Left lung (tissue), 10 donors: ENCODE results near the gene TMEM218. TPM values are rescaled to one million over a fixed set of nuclear protein-coding genes. Genes with fewer than 3 reads are reported as not detected.
"Not testable (repeated sequence)": the region's sequence is repeated elsewhere in the genome, so short reads cannot be mapped to it uniquely, and the experiment has no call there.

Experiments used
- ATAC-seq: fragments of 200-7000 bp; cut with Tn5 transposase; one replicate; pipeline ENCODE4 v1.9.1; 2020; ENCODE audit warnings: moderate library complexity
- DNase-seq, 4 donors: peaks; one replicate each; pipeline ENCODE4 v3.0.0-alpha.2; 2013 to 2020
- H3K27ac ChIP-seq, 2 donors: fragments of 200-600 bp; sonication (generic) in 1 of 2; one replicate each; pipeline versions ENCODE4 v1.5.0 to v1.8.0; 2020 to 2021
- H3K27me3 ChIP-seq, 2 donors: fragments of 200-600 bp; sonication (generic) in 1 of 2; one replicate each; pipeline versions ENCODE4 v1.5.0 to v1.8.0; 2020 to 2021
- H3K36me3 ChIP-seq, 2 donors: fragments of 200-600 bp; sonication (generic) in 1 of 2; one replicate each; pipeline versions ENCODE4 v1.5.0 to v1.8.0; 2020 to 2021
- H3K4me1 ChIP-seq, 2 donors: fragments of 200-600 bp; one replicate each; pipeline ENCODE4 v1.8.0; 2021
- H3K4me3 ChIP-seq, 2 donors: fragments of 200-600 bp; sonication (generic) in 1 of 2; one replicate each; pipeline versions ENCODE4 v1.5.0 to v1.8.0; 2020 to 2021; ENCODE audit warnings: mild to moderate bottlenecking in 1 of 2
- H3K9me3 ChIP-seq, 2 donors: fragments of 200-600 bp; sonication (generic) in 1 of 2; one replicate each; pipeline versions ENCODE4 v1.5.0 to v1.8.0; 2020 to 2021
- CTCF ChIP-seq, 2 donors: fragments of 200-600 bp; sonication (generic) in 1 of 2; IDR thresholded peaks; one replicate each; pipeline versions ENCODE4 v1.5.0 to v1.8.0; 2021; ENCODE audit warnings: antibody characterized with exemption in 2 of 2
- intact Hi-C, 2 donors: fragments of 100-400 bp; cut with DNase I; formaldehyde crosslinking; loops; one replicate each; pipeline versions ENCODE4 v1.11.2 to v1.14.2; 2022
- polyA plus RNA-seq, 6 donors: library from polyadenylated mRNA; unstranded; fragments of 120-200 nt; gene quantifications; one replicate each; pipeline ENCODE4 v1.2.1, GENCODE V29; 2013; ENCODE audit not compliant: insufficient read length in 6 of 6
- total RNA-seq, 2 donors: library from RNA; stranded (reverse); fragmentation: NEBNext Ultra II Directional; extraction: Animal tissue kit (Norgen Biotek cat#: 25700); gene quantifications; one replicate each; pipeline ENCODE4 v1.2.1, GENCODE V29; 2021
- donor health status: DM: no; HTN: yes; CAD: no.
- donor health status: DM: no; HTN: no; CAD: no.

The TMEM218 gene
- total and polyA plus RNA-seq, 8 donors: 19.9 to 58.7 (median 53.0) TPM

GRCh38 chr11:125092669-125093068, 18.8 kb downstream of the TMEM218 start:
- no peaks in the 10 kb centered on the region for H3K9me3 ChIP-seq
- no peaks in the 10 kb centered on the region for H3K27me3 ChIP-seq
- intact Hi-C loops: loop anchor here in 1 of 2 donors (5.0 kb wide), 1 partner anchor 50 kb away; no protein-coding TSS in a partner anchor
- peaks cover 0 to 25% of the 10 kb centered on the region in 2 donors for H3K36me3 ChIP-seq
- H3K4me3 ChIP-seq: no peak overlapping the region
- ATAC-seq (no peak), DNase-seq (no peak)
- no peak for TF ChIP-seq CTCF (IDR thresholded peaks at IDR 0.05)
- no peak overlapping the region for H3K27ac ChIP-seq
- H3K4me1 ChIP-seq: peaks cover 0 to 4% of the 10 kb centered on the region in 2 donors

GRCh38 chr11:125091877-125092664, 19.4 kb downstream of the TMEM218 start:
- no peak for TF ChIP-seq CTCF (IDR thresholded peaks at IDR 0.05)
- Histone ChIP-seq H3K4me3 (no peak overlapping the region), H3K9me3 (no peaks in the 10 kb centered on the region), H3K4me1 (peaks cover 0 to 4% of the 10 kb centered on the region in 2 donors), H3K27ac (no peak overlapping the region), H3K36me3 (peaks cover 0 to 20% of the 10 kb centered on the region in 2 donors), H3K27me3 (no peaks in the 10 kb centered on the region)
- no peak for DNase-seq
- peak; percentile 17 for ATAC-seq
- intact Hi-C loops: loop anchor here in 1 of 2 donors (5.0 kb wide), 1 partner anchor 50 kb away; no protein-coding TSS in a partner anchor

- TF ChIP-seq CTCF (IDR thresholded peaks at IDR 0.05): peak; percentile 38 to 53
Observed at GRCh38 chr11:125091247-125091876, 20.1 kb downstream of the TMEM218 start.

GRCh38 chr11:125090816-125091215, 20.6 kb downstream of the TMEM218 start:
- no peak overlapping the region for H3K27ac ChIP-seq
- peaks cover 0 to 8% of the 10 kb centered on the region in 2 donors for H3K36me3 ChIP-seq
- H3K27me3 ChIP-seq: no peaks in the 10 kb centered on the region
- TF ChIP-seq CTCF (IDR thresholded peaks at IDR 0.05): no peak
- ATAC-seq: peak; percentile 14
- DNase-seq: no peak
- intact Hi-C loops: loop anchor here in 1 of 2 donors (5.0 kb wide), 1 partner anchor 51 kb away; no protein-coding TSS in a partner anchor
- no peak overlapping the region for H3K4me3 ChIP-seq
- peaks cover 0 to 4% of the 10 kb centered on the region in 2 donors for H3K4me1 ChIP-seq
- H3K9me3 ChIP-seq: no peaks in the 10 kb centered on the region

More at GRCh38 chr11:125091247-125091876, 20.1 kb downstream of the TMEM218 start:
- ATAC-seq (peak; percentile 90), DNase-seq (peak in 2 of 4 donors; percentile 70 to 85)
- Histone ChIP-seq H3K27me3 (no peaks in the 10 kb centered on the region), H3K27ac (no peak overlapping the region), H3K4me1 (peaks cover 0 to 4% of the 10 kb centered on the region in 2 donors), H3K4me3 (no peak overlapping the region), H3K9me3 (no peaks in the 10 kb centered on the region), H3K36me3 (peaks cover 0 to 13% of the 10 kb centered on the region in 2 donors)
- intact Hi-C loops: loop anchor here in 1 of 2 donors (5.0 kb wide), 1 partner anchor 51 kb away; no protein-coding TSS in a partner anchor

- intact Hi-C loops: loop anchor here in 1 of 2 donors (5.0 kb wide), 1 partner anchor 52 kb away; no protein-coding TSS in a partner anchor
- H3K4me1 ChIP-seq, ATAC-seq, H3K27me3 ChIP-seq, DNase-seq, H3K4me3 ChIP-seq, H3K27ac ChIP-seq, H3K36me3 ChIP-seq, H3K9me3 ChIP-seq: not testable (repeated sequence)
Observed at GRCh38 chr11:125090151-125090550, 21.3 kb downstream of the TMEM218 start.

- ATAC-seq, H3K4me1 ChIP-seq, intact Hi-C loops, H3K27me3 ChIP-seq, H3K36me3 ChIP-seq, H3K27ac ChIP-seq, H3K9me3 ChIP-seq, H3K4me3 ChIP-seq: not testable (repeated sequence)
- peak in 1 of 4 donors; percentile 72 for DNase-seq
Observed at GRCh38 chr11:125089481-125089880, 21.9 kb downstream of the TMEM218 start.
